MCF 10A (cell line): Measurements from ENCODE around the gene ARHGAP27. TPM values are rescaled to one million over a fixed set of nuclear protein-coding genes. Genes with fewer than 3 reads are reported as not detected.
"Not testable (repeated sequence)": the region's sequence is repeated elsewhere in the genome, so short reads cannot be mapped to it uniquely, and the experiment has no call there.

Source experiments
- BruUV-seq: library from RNA; stranded (reverse); fragments of 400-500 nt; replicated peaks from 2 replicates; lab custom pipeline; 2021; lab: Mats Ljungman, UMichigan
- CTCF ChIA-PET: fragments of 300-600 bp; sonication (Branson Sonifier 250); formaldehyde crosslinking; extraction: SDS; loops from one replicate; lab custom pipeline; 2021; ENCODE audit warnings: antibody characterized with exemption, inconsistent platforms; lab: Yijun Ruan, JAX
- POLR2A ChIA-PET: fragments of 300-600, 350-650 bp; sonication (Branson Sonifier 250); formaldehyde crosslinking; extraction: SDS; loops from one replicate; lab custom pipeline; 2020; ENCODE audit warnings: antibody characterized with exemption, inconsistent platforms; lab: Yijun Ruan, JAX
- DNase-seq: peaks from one replicate; pipeline ENCODE4 v3.0.0-alpha.2; 2018; ENCODE audit not compliant: unreplicated experiment
- H3K27ac Mint-ChIP-seq: one replicate; pipeline ENCODE4 v1.8.0; 2022; ENCODE audit warnings: mild to moderate bottlenecking, low read depth, mixed read lengths; ENCODE audit not compliant: unreplicated experiment
- H3K27me3 Mint-ChIP-seq: one replicate; pipeline ENCODE4 v1.8.0; 2022; ENCODE audit warnings: mixed read lengths; ENCODE audit not compliant: insufficient read depth, unreplicated experiment
- H3K36me3 Mint-ChIP-seq: one replicate; pipeline ENCODE4 v1.8.0; 2022; ENCODE audit warnings: mild to moderate bottlenecking, moderate library complexity, mixed read lengths; ENCODE audit not compliant: insufficient read depth, unreplicated experiment
- H3K4me1 Mint-ChIP-seq: one replicate; pipeline ENCODE4 v1.8.0; 2022; ENCODE audit warnings: mixed read lengths; ENCODE audit not compliant: insufficient read depth, unreplicated experiment
- H3K4me3 Mint-ChIP-seq: one replicate; pipeline ENCODE4 v1.8.0; 2022; ENCODE audit warnings: mild to moderate bottlenecking, moderate library complexity, mixed read lengths; ENCODE audit not compliant: unreplicated experiment
- H3K9me3 Mint-ChIP-seq: one replicate; pipeline ENCODE4 v1.8.0; 2022; ENCODE audit warnings: mixed read lengths; ENCODE audit not compliant: unreplicated experiment
- intact Hi-C: fragments of 100-400 bp; cut with micrococcal nuclease; formaldehyde crosslinking; loops from 2 replicates; pipeline ENCODE4 v1.14.1; 2022
- total RNA-seq: library from RNA; stranded (reverse); gene quantifications from 2 replicates; pipeline ENCODE4 v1.2.3, GENCODE V29; 2022
- TF ChIP-seq, protein P1 (sequence below): fragments of 200-600 bp; IDR thresholded peaks from one replicate; pipeline ENCODE4 v1.8.0; 2022; ENCODE audit warnings: antibody characterized with exemption, mild to moderate bottlenecking; ENCODE audit not compliant: unreplicated experiment

The ARHGAP27 gene
- total RNA-seq, 1 experiment from 2014 or later = 30.5 TPM

DNA sequence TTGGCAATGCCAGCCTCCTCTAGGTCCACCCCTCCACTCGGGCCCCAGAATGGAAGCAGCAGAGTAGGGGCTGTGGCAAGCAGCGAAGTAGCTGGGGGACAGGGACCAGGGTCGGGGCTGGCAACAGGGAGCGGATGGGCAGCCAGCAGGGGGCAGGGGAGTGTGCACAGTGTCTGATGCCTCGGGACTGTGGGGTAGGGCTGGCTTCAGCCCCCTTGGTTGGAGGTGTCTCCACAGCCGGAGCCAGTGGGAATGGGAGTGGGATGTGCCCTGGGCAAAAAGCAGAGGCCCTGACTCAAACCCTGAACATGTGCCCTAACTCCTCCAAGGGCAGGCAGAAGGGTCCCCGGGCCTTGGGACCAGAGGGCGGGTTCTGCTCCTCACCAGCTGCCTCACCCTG is 18.5 kb upstream of the ARHGAP27 start:
- POLR2A ChIA-PET = no interaction called here
- TF ChIP-seq, protein P1, sequence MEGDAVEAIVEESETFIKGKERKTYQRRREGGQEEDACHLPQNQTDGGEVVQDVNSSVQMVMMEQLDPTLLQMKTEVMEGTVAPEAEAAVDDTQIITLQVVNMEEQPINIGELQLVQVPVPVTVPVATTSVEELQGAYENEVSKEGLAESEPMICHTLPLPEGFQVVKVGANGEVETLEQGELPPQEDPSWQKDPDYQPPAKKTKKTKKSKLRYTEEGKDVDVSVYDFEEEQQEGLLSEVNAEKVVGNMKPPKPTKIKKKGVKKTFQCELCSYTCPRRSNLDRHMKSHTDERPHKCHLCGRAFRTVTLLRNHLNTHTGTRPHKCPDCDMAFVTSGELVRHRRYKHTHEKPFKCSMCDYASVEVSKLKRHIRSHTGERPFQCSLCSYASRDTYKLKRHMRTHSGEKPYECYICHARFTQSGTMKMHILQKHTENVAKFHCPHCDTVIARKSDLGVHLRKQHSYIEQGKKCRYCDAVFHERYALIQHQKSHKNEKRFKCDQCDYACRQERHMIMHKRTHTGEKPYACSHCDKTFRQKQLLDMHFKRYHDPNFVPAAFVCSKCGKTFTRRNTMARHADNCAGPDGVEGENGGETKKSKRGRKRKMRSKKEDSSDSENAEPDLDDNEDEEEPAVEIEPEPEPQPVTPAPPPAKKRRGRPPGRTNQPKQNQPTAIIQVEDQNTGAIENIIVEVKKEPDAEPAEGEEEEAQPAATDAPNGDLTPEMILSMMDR = no peak
- peaks cover 27% of the 10 kb centered on the region for H3K36me3 Mint-ChIP-seq
- BruUV-seq = no TSS peak
- H3K27me3 Mint-ChIP-seq = no peaks in the 10 kb centered on the region
- DNase-seq = no peak
- H3K4me1 Mint-ChIP-seq = peaks cover 23% of the 10 kb centered on the region
- H3K27ac Mint-ChIP-seq = no peak overlapping the region
- intact Hi-C loops = no loop called here
- CTCF ChIA-PET = no interaction called here
- H3K4me3 Mint-ChIP-seq = no peak overlapping the region
- no peaks in the 10 kb centered on the region for H3K9me3 Mint-ChIP-seq

DNA sequence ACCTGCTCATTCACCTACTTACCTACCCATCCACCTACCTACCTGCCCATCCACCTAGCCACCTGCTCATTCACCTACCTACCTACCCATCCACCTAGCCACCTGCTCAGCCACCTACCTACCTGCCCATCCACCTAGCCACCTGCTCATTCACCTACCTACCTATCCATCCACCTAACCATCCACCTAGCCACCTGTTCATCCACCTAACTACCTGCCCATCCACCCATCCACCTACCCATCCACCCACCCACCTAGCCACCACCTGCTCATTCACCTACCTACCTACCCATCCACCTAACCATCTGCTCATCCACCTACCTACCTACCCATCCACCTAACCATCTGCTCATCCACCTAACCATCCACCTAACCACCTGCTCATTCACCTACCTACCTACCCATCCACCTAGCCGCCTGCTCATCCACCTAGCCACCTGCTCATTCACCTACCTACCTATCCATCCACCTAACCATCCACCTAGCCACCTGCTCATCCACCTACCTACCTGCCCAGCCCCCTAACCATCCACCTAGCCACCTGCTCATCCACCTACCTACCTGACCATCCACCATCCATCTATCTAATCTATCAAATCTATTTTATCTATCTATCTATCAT is 17.1 kb upstream of the ARHGAP27 start:
- CTCF ChIA-PET, intact Hi-C loops, DNase-seq: not testable (repeated sequence)

DNA sequence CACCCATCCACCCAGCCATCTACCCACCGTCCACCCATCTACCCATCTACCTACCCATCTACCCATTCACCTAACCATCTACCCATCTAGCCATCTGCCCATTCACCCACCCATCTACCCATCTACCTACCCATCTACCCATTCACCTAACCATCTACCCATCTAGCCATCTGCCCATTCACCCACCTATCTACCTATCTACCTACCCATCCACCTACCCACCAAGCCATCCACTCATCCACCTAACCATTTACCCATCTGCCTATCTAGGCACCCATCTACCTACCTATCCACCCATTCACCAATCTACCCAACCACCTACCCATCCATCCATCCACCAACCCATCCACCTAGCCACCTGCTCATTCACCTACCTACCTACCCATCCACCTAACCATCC is 16.6 kb upstream of the ARHGAP27 start:
- intact Hi-C loops, POLR2A ChIA-PET, DNase-seq, H3K9me3 Mint-ChIP-seq, BruUV-seq, CTCF ChIA-PET, H3K4me3 Mint-ChIP-seq, H3K27me3 Mint-ChIP-seq: not testable (repeated sequence)
- peaks cover 24% of the 10 kb centered on the region for H3K4me1 Mint-ChIP-seq
- H3K27ac Mint-ChIP-seq = peak overlapping the region; percentile 98
- H3K36me3 Mint-ChIP-seq = peaks cover 25% of the 10 kb centered on the region

More for the DNA sequence above, 17.1 kb upstream of the ARHGAP27 start:
- Mint-ChIP-seq H3K4me1 (peaks cover 24% of the 10 kb centered on the region), H3K36me3 (peaks cover 27% of the 10 kb centered on the region), H3K27ac (peak overlapping the region; percentile 52)
- H3K27me3 Mint-ChIP-seq, POLR2A ChIA-PET, H3K4me3 Mint-ChIP-seq, H3K9me3 Mint-ChIP-seq, BruUV-seq: not testable (repeated sequence)

DNA sequence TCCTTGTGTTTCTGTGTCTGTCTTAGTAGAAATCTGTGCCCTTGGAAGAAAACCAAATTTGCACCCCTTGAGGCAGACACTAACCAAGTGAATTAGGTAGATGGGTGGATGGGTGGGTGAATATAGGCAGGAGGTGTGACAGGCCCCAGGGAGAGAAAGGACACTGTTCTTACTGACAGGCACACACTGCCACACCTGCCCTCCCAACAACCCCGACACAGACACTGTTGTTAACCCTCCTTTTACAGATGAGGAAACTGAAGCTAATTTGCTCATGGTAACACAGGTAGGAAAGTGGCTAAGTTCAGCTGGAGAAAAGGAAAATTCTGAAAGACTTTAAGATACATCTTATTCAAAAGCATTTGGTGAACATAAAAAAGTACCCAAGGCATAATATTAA is 15.8 kb upstream of the ARHGAP27 start:
- Mint-ChIP-seq H3K36me3 (peaks cover 23% of the 10 kb centered on the region), H3K27ac (peak overlapping the region; percentile 98), H3K4me1 (peaks cover 24% of the 10 kb centered on the region)
- CTCF ChIA-PET, H3K4me3 Mint-ChIP-seq, BruUV-seq, H3K9me3 Mint-ChIP-seq, H3K27me3 Mint-ChIP-seq, intact Hi-C loops, DNase-seq: not testable (repeated sequence)
- POLR2A ChIA-PET = interaction anchor here (2.8 kb wide), 1 partner anchor 15 kb away, joined by 23 read pairs; the partner anchor contains the start of gene ARHGAP27

DNA sequence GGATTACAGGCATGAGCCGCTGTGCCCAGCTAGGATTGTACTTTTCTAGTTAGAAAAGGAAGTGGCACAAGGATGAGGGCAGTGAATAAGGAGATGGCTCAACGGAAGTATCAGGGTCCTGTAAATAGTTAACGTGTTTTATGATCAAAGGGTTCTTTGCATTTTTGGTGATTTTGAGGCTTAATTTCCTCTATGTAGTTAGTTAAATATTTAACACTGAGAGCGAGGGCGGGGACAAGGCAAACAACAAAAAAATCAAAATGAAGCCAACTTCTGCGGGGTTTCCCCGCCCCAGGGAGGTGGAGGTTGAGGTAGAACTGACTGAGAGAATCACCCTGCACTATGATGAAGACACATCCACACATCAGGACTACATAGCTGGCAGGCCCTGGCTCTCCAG is 15.4 kb upstream of the ARHGAP27 start:
- peaks cover 24% of the 10 kb centered on the region for H3K4me1 Mint-ChIP-seq
- peak overlapping the region; percentile 55 for H3K4me3 Mint-ChIP-seq
- DNase-seq, H3K9me3 Mint-ChIP-seq, H3K27me3 Mint-ChIP-seq, CTCF ChIA-PET, intact Hi-C loops: not testable (repeated sequence)
- H3K36me3 Mint-ChIP-seq = peaks cover 23% of the 10 kb centered on the region
- POLR2A ChIA-PET = interaction anchor here (1.2 to 2.8 kb wide), 2 partner anchors 15 to 23 kb away, joined by 3 to 23 read pairs; partner anchors contain the start of gene ARHGAP27
- BruUV-seq = TSS peak; percentile 28
- H3K27ac Mint-ChIP-seq = peak overlapping the region; percentile 98

DNA sequence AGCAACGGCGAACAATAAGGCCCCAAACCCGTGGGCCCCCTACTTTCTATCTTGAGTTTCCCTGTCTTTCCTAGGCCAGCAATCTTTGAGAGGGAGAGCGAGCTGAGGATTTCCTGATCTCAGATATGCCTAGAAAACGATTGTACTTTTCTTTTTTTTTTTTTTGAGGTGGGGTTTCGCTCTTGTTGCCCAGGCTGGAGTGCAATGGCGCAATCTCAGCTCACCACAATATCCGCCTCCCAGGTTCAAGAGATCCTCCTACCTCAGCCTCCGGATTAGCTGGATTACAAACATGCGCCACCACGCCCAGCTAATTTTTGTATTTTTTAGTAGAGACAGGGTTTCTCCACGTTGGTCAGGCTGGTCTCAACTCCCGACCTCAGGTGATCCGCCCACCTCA is 15.0 kb upstream of the ARHGAP27 start:
- H3K36me3 Mint-ChIP-seq = peaks cover 23% of the 10 kb centered on the region
- H3K27me3 Mint-ChIP-seq, CTCF ChIA-PET, BruUV-seq, intact Hi-C loops, H3K9me3 Mint-ChIP-seq: not testable (repeated sequence)
- DNase-seq = peak; percentile 62
- H3K27ac Mint-ChIP-seq = peak overlapping the region; percentile 98
- H3K4me3 Mint-ChIP-seq = peak overlapping the region; percentile 55
- peaks cover 24% of the 10 kb centered on the region for H3K4me1 Mint-ChIP-seq
- POLR2A ChIA-PET = interaction anchor here (0.7 to 2.8 kb wide), 3 partner anchors 15 to 22 kb away, joined by 3 to 23 read pairs (median 3); partner anchors contain the start of gene ARHGAP27

DNA sequence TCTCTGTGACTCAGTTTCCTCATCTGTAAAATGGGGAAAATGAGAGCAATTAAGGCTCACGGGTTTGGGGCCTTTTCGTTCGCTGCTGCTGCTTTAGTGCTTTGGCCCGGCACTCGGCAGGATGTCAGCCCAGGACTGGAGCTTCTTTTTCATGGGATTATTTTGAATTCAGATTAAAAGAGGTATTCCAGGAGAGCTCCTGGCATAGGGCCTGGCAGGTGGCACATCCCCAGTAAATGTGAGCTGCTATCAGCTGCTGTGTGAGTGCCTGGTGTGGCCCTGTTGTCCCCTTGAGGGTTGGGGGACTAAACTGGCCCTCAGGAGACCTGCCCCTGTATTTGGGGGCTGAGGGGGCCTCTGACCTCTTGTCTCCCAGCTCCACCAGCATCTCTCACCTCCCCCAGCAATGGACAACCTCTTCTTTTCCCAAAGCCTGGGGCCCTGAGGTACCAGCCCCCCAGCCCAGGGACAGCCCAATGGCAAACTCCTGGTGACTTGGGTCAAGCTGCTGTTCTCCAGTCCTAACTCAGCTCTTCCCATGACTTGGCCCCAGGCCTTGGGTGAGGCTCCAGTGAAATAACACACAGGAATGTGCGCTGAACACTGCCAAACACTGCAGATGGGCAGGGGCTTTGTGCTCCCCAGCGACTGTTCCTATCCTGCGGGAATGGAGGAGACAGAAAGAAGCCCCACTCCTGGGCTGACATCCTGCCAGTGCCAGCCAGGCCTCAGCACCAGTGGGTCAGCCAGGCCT is 14.4 kb upstream of the ARHGAP27 start:
- DNase-seq = peak; percentile 69
- peak overlapping the region; percentile 55 for H3K4me3 Mint-ChIP-seq
- CTCF ChIA-PET, intact Hi-C loops, H3K27me3 Mint-ChIP-seq, H3K9me3 Mint-ChIP-seq: not testable (repeated sequence)
- H3K27ac Mint-ChIP-seq = peak overlapping the region; percentile 98
- POLR2A ChIA-PET = interaction anchor here (0.7 to 2.8 kb wide), 8 partner anchors 14 to 275 kb away, joined by 3 to 23 read pairs (median 4); partner anchors contain the start of gene ARHGAP27
- H3K4me1 Mint-ChIP-seq = peaks cover 24% of the 10 kb centered on the region
- peaks cover 23% of the 10 kb centered on the region for H3K36me3 Mint-ChIP-seq
- BruUV-seq = TSS peak; percentile 37
